Naive thymus-derived CD8-positive, alpha-beta T cell (primary cell): Measurements from ENCODE around the gene SPAST. TPM values are rescaled to one million over a fixed set of nuclear protein-coding genes. Genes with fewer than 3 reads are reported as not detected.
A peak's percentile ranks its signal among the peaks of the same experiment; 100 is the strongest.
"Not testable (repeated sequence)": the region's sequence is repeated elsewhere in the genome, so short reads cannot be mapped to it uniquely, and the experiment has no call there.

Experiments
- ATAC-seq, 2 donors: fragments of 150-1000 bp; cut with Tn5 transposase in 1 of 2; sonication (Bioruptor Pico), chemical (Tn5 transposase) in 1 of 2; 1 replicate in 1 of 2; 2 replicates in 1 of 2; pipeline ENCODE4 v1.10.0; 2021; ENCODE audit warnings: mild to moderate bottlenecking in 2 of 2, moderate library complexity in 2 of 2
- POLR2A ChIA-PET: fragments of 350-600 bp; sonication (Branson Sonifier 250); formaldehyde crosslinking; loops from one replicate; lab custom pipeline; 2021; ENCODE audit warnings: antibody characterized with exemption; lab: Charles Lee
- DNase-seq, 10 donors: peaks; one replicate each; pipeline versions ENCODE4 v3.0.0 to v3.0.0-alpha.2; 2020 to 2022
- H3K27ac Mint-ChIP-seq, 10 donors: one replicate each; pipeline ENCODE4 v1.8.0; 2020 to 2022; ENCODE audit warnings: mild to moderate bottlenecking in 10 of 10, mixed read lengths in 10 of 10, moderate library complexity in 4 of 10, inconsistent platforms in 1 of 10
- H3K27me3 Mint-ChIP-seq, 5 donors: one replicate each; pipeline ENCODE4 v1.8.0; 2021 to 2022; ENCODE audit warnings: mixed read lengths in 5 of 5
- H3K36me3 Mint-ChIP-seq, 3 donors: one replicate each; pipeline ENCODE4 v1.8.0; 2020 to 2022; ENCODE audit warnings: mixed read lengths in 3 of 3, mild to moderate bottlenecking in 2 of 3, inconsistent platforms in 1 of 3
- H3K4me1 Mint-ChIP-seq, 4 donors: one replicate each; pipeline ENCODE4 v1.8.0; 2021 to 2022; ENCODE audit warnings: mixed read lengths in 4 of 4
- H3K4me3 Mint-ChIP-seq, 10 donors: one replicate each; pipeline ENCODE4 v1.8.0; 2020 to 2022; ENCODE audit warnings: mild to moderate bottlenecking in 10 of 10, mixed read lengths in 10 of 10, moderate library complexity in 6 of 10, inconsistent platforms in 1 of 10
- H3K9me3 Mint-ChIP-seq, 9 donors: one replicate each; pipeline ENCODE4 v1.8.0; 2020 to 2022; ENCODE audit warnings: mixed read lengths in 9 of 9, mild to moderate bottlenecking in 3 of 9, inconsistent platforms in 1 of 9, moderate library complexity in 1 of 9
- polyA plus RNA-seq, 3 donors: library from polyadenylated mRNA; unstranded; fragments of 300-500 nt; fragmentation: Illumina TruSeq; gene quantifications; one replicate each; pipeline ENCODE4 v1.2.3, GENCODE V29; 2021
- total RNA-seq, 8 experiments: library from RNA in 2 of 8; stranded (reverse) in 2 of 8; gene quantifications; one replicate each; pipeline ENCODE4 v1.2.3 and lab custom pipeline; 2021 to 2026

SPAST gene
- total and polyA plus RNA-seq, 5 experiments from 2014 or later: 6.8 to 24.9 (median 9.7) TPM

GRCh38 chr2:32200814-32201213 lies 137.5 kb downstream of the SPAST start:
- POLR2A ChIA-PET: interaction anchor here (0.6 kb wide), 1 partner anchor 1200 kb away, joined by 4 read pairs; no protein-coding TSS in a partner anchor
- H3K27me3 Mint-ChIP-seq: no peaks in the 10 kb centered on the region
- ATAC-seq (no peak), DNase-seq (no peak)
- peaks cover 0 to 4% (median 0%) of the 10 kb centered on the region in 4 donors for H3K4me1 Mint-ChIP-seq
- peaks cover 12 to 82% (median 29%) of the 10 kb centered on the region in 3 donors for H3K36me3 Mint-ChIP-seq
- no peak overlapping the region for H3K27ac Mint-ChIP-seq
- H3K9me3 Mint-ChIP-seq: no peaks in the 10 kb centered on the region
- no peak overlapping the region for H3K4me3 Mint-ChIP-seq

DNA sequence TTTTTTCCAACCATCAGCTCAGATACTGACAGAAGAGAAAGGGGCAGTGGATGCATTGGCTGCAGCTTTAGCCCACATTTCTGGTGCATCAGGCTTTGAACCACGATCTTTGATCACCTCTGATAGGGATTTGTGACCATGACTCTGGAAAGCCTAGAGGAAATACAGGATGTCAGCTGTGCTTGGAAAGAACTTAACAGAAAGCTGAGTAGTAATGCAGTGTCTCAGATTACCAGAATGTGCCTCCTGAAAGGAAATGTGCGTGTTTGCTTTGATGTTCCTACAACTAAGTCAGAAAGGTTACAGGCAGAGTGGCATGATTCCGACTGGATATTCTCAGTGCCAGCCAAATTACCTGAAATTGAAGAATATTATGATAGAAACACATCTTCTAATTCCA lies 140.1 kb downstream of the SPAST start:
- H3K4me3 Mint-ChIP-seq, H3K27me3 Mint-ChIP-seq, DNase-seq, H3K4me1 Mint-ChIP-seq, H3K9me3 Mint-ChIP-seq, POLR2A ChIA-PET, ATAC-seq: not testable (repeated sequence)
- Mint-ChIP-seq H3K36me3 (peaks cover 12 to 77% (median 25%) of the 10 kb centered on the region in 3 donors), H3K27ac (peak overlapping the region in 3 of 10 donors; percentile 21 to 47 (median 47))

Other genes starting within 250 kb of the SPAST start
- 10 to 100 TPM; 35.1 to 35.8 TPM for gene MEMO1, start 52.5 kb upstream of the SPAST start, total RNA-seq
- 10 to 100 TPM; 23.7 to 26.2 (median 25.2) TPM for gene MEMO1, start 52.5 kb upstream of the SPAST start, polyA plus RNA-seq
- 10 to 100 TPM; 46.7 to 47.3 TPM for gene DPY30, start 23.8 kb upstream of the SPAST start, total RNA-seq
- gene DPY30, start 23.8 kb upstream of the SPAST start, polyA plus RNA-seq: 100 to 1,000 TPM; 151 to 179 (median 159) TPM
- 10 to 100 TPM; 20.7 to 21.6 TPM for gene SLC30A6, start 102.3 kb downstream of the SPAST start, total RNA-seq
- gene SLC30A6, start 102.3 kb downstream of the SPAST start, polyA plus RNA-seq: 10 to 100 TPM in 1 of 3 donors, 1 to 10 TPM in 2; 8.9 to 10.3 (median 9.6) TPM
- gene NLRC4, start 201.3 kb downstream of the SPAST start, total RNA-seq: not detected
- gene NLRC4, start 201.3 kb downstream of the SPAST start, polyA plus RNA-seq: under 1 TPM in 2 of 3 donors, not detected in 1; 0.13 to 0.16 TPM
- gene YIPF4, start 214.3 kb downstream of the SPAST start, total RNA-seq: 10 to 100 TPM; 30.9 to 31.9 TPM
- gene YIPF4, start 214.3 kb downstream of the SPAST start, polyA plus RNA-seq: 10 to 100 TPM; 14.7 to 16.1 (median 14.8) TPM